ENCODE results near the gene DPCD. TPM values are rescaled to one million over a fixed set of nuclear protein-coding genes. Genes with fewer than 3 reads are reported as not detected.

DPCD gene
- total RNA-seq, 1 donor from 2014 or later, result 1.3 TPM

- Histone ChIP-seq H3K36me3 (peaks cover 23 to 48% of the 10 kb centered on the region in 2 donors), H3K4me3 (no peak overlapping the region), H3K4me1 (no peaks in the 10 kb centered on the region), H3K27me3 (no peaks in the 10 kb centered on the region), H3K27ac (no peak overlapping the region), H3K9me3 (peaks cover 0 to 7% of the 10 kb centered on the region in 2 donors)
- no peak for DNase-seq (ENCODE audit: low spot score in 2 of 2)
- intact Hi-C loops (cut with DNase I), result no loop called here
- no peak for TF ChIP-seq CTCF (IDR thresholded peaks at IDR 0.05)
Measured at GRCh38 chr10:101575580-101576210, 12.4 kb upstream of the DPCD start.

- DNase-seq (ENCODE audit: low spot score in 2 of 2), result no peak
- intact Hi-C loops (cut with DNase I), result no loop called here
- H3K4me3 ChIP-seq, result no peak overlapping the region
- TF ChIP-seq CTCF (IDR thresholded peaks at IDR 0.05), result no peak
- H3K27ac ChIP-seq, result no peak overlapping the region
- H3K4me1 ChIP-seq, result no peaks in the 10 kb centered on the region
- H3K9me3 ChIP-seq, result peaks cover 0 to 7% of the 10 kb centered on the region in 2 donors
- H3K27me3 ChIP-seq, result no peaks in the 10 kb centered on the region
- H3K36me3 ChIP-seq, result peaks cover 23 to 55% of the 10 kb centered on the region in 2 donors
Measured at GRCh38 chr10:101576211-101576863, 11.8 kb upstream of the DPCD start.

GRCh38 chr10:101577121-101577871 is 10.8 kb upstream of the DPCD start:
- no peak for TF ChIP-seq CTCF (IDR thresholded peaks at IDR 0.05)
- no peak overlapping the region for H3K27ac ChIP-seq
- intact Hi-C loops (cut with DNase I), result no loop called here
- DNase-seq (ENCODE audit: low spot score in 2 of 2), result no peak
- no peaks in the 10 kb centered on the region for H3K27me3 ChIP-seq
- H3K4me1 ChIP-seq, result no peaks in the 10 kb centered on the region
- H3K9me3 ChIP-seq, result peaks cover 0 to 7% of the 10 kb centered on the region in 2 donors
- H3K4me3 ChIP-seq, result no peak overlapping the region
- H3K36me3 ChIP-seq, result peaks cover 29 to 64% of the 10 kb centered on the region in 2 donors

GRCh38 chr10:101578192-101578591 is 9.9 kb upstream of the DPCD start:
- intact Hi-C loops (cut with DNase I), result no loop called here
- no peak for DNase-seq (ENCODE audit: low spot score in 2 of 2)
- TF ChIP-seq CTCF (IDR thresholded peaks at IDR 0.05), result no peak

GRCh38 chr10:101578803-101579515 is 9.2 kb upstream of the DPCD start:
- Histone ChIP-seq H3K27ac (no peak overlapping the region), H3K4me3 (no peak overlapping the region), H3K36me3 (peaks cover 29 to 75% of the 10 kb centered on the region in 2 donors), H3K27me3 (no peaks in the 10 kb centered on the region), H3K9me3 (no peaks in the 10 kb centered on the region), H3K4me1 (no peaks in the 10 kb centered on the region)
- intact Hi-C loops (cut with DNase I), result no loop called here
- TF ChIP-seq CTCF (IDR thresholded peaks at IDR 0.05), result no peak
- DNase-seq (ENCODE audit: low spot score in 2 of 2), result no peak

More at GRCh38 chr10:101578192-101578591, 9.9 kb upstream of the DPCD start:
- Histone ChIP-seq H3K27ac (no peak overlapping the region), H3K9me3 (no peaks in the 10 kb centered on the region), H3K4me1 (no peaks in the 10 kb centered on the region), H3K27me3 (no peaks in the 10 kb centered on the region), H3K36me3 (peaks cover 29 to 68% of the 10 kb centered on the region in 2 donors), H3K4me3 (no peak overlapping the region)
